Calu3 (cell line): ENCODE data around the gene BRSK2. TPM values are rescaled to one million over a fixed set of nuclear protein-coding genes. Genes with fewer than 3 reads are reported as not detected.

ENCODE experiments used
- BruUV-seq: library from RNA; stranded (reverse); fragments of 400-500 nt; replicated peaks from 2 replicates; lab custom pipeline; 2021; lab: Mats Ljungman, UMichigan
- CTCF ChIA-PET: fragments of 300-600 bp; sonication (Branson Sonifier 250); formaldehyde crosslinking; loops from one replicate; lab custom pipeline; 2022; ENCODE audit warnings: antibody characterized with exemption; lab: Charles Lee
- DNase-seq: peaks from one replicate; pipeline ENCODE4 v3.0.0; 2022
- H3K27ac Mint-ChIP-seq: one replicate; pipeline ENCODE4 v1.8.0; 2022; ENCODE audit warnings: mixed read lengths; ENCODE audit not compliant: unreplicated experiment
- H3K27me3 Mint-ChIP-seq: one replicate; pipeline ENCODE4 v1.8.0; 2022; ENCODE audit warnings: mixed read lengths; ENCODE audit not compliant: unreplicated experiment
- H3K36me3 Mint-ChIP-seq: one replicate; pipeline ENCODE4 v1.8.0; 2022; ENCODE audit warnings: mild to moderate bottlenecking, moderate library complexity, mixed read lengths; ENCODE audit not compliant: insufficient read depth, unreplicated experiment
- H3K4me1 Mint-ChIP-seq: one replicate; pipeline ENCODE4 v1.8.0; 2022; ENCODE audit warnings: mild to moderate bottlenecking, low read depth, mixed read lengths; ENCODE audit not compliant: unreplicated experiment
- H3K4me3 Mint-ChIP-seq: one replicate; pipeline ENCODE4 v1.8.0; 2022; ENCODE audit warnings: mild to moderate bottlenecking, low read depth, moderate library complexity, mixed read lengths; ENCODE audit not compliant: unreplicated experiment
- H3K9me3 Mint-ChIP-seq: one replicate; pipeline ENCODE4 v1.8.0; 2022; ENCODE audit warnings: low read depth, mixed read lengths; ENCODE audit not compliant: unreplicated experiment
- intact Hi-C: fragments of 100-400 bp; cut with micrococcal nuclease; formaldehyde crosslinking; loops from one replicate; pipeline ENCODE4 v1.10.0; 2022; ENCODE audit not compliant: unreplicated experiment
- total RNA-seq: library from RNA; stranded (reverse); gene quantifications from 2 replicates; pipeline ENCODE4 v1.2.3, GENCODE V29; 2022
- TF ChIP-seq, protein P1 (sequence below): fragments of 200-600 bp; IDR thresholded peaks from one replicate; pipeline ENCODE4 v1.8.0; 2022; ENCODE audit warnings: antibody characterized with exemption; ENCODE audit not compliant: unreplicated experiment

Gene BRSK2
- total RNA-seq, 1 experiment from 2014 or later, result 2.6 TPM

DNA sequence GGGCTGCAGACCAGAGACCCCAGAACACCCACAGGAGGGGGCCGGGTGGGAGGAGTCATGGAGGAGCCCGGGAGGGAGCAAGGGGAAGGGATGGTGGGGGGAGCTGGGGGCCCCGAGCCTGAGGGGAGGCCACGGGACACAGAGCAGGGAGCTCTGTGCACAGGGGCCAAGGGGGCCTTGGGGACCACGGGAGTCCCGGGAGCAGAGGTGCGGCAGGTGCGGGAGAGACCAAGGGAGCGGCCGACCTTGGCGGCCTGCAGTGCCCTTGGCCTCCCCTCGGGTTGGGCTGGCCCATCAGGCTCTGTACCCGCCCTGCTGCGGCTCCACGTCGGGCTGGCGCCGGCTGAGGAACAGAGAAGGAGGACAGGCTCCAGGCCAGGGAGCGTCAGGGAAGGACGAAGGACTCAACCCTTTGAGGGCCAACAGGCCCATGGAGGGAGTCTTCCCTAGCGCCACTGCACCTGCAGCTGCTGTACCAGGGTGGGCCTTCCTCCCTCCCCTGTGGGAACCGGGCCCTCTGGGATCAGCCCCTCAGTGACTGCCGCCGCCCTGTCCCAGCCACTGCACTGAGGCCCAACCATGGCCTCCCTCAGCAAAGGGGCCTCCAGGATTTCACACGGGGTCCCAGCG, 17.8 kb upstream of the BRSK2 start:
- H3K9me3 Mint-ChIP-seq, result no peaks in the 10 kb centered on the region
- intact Hi-C loops, result no loop called here
- no peaks in the 10 kb centered on the region for H3K36me3 Mint-ChIP-seq
- TF ChIP-seq, protein P1, sequence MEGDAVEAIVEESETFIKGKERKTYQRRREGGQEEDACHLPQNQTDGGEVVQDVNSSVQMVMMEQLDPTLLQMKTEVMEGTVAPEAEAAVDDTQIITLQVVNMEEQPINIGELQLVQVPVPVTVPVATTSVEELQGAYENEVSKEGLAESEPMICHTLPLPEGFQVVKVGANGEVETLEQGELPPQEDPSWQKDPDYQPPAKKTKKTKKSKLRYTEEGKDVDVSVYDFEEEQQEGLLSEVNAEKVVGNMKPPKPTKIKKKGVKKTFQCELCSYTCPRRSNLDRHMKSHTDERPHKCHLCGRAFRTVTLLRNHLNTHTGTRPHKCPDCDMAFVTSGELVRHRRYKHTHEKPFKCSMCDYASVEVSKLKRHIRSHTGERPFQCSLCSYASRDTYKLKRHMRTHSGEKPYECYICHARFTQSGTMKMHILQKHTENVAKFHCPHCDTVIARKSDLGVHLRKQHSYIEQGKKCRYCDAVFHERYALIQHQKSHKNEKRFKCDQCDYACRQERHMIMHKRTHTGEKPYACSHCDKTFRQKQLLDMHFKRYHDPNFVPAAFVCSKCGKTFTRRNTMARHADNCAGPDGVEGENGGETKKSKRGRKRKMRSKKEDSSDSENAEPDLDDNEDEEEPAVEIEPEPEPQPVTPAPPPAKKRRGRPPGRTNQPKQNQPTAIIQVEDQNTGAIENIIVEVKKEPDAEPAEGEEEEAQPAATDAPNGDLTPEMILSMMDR, result no peak
- H3K27ac Mint-ChIP-seq, result no peak overlapping the region
- no peak overlapping the region for H3K4me3 Mint-ChIP-seq
- H3K4me1 Mint-ChIP-seq, result no peaks in the 10 kb centered on the region
- CTCF ChIA-PET, result no interaction called here
- no peak for DNase-seq
- no TSS peak for BruUV-seq
- H3K27me3 Mint-ChIP-seq, result peaks cover 84% of the 10 kb centered on the region

DNA sequence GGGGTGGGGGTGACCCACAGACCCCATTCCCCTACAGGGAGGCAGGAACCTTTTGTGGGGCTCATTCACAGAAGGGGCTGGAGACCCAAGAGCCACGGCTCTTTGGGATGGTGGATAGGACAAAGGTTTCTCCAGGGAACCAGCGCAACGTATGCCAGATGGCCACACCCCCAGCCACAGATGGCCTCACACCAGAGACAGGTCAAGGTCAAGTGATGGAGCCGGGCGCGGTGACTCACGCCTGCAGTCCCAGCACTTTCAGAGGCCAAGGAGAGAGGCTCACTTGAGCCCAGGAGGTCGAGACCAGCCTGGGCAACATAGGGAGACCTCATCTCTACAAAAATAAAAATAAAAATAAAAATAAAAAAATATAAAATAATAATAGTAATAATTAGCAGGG, 17.1 kb upstream of the BRSK2 start:
- Mint-ChIP-seq H3K4me3 (no peak overlapping the region), H3K9me3 (no peaks in the 10 kb centered on the region), H3K36me3 (no peaks in the 10 kb centered on the region), H3K27ac (no peak overlapping the region), H3K4me1 (no peaks in the 10 kb centered on the region), H3K27me3 (peaks cover 87% of the 10 kb centered on the region)
- TF ChIP-seq, protein P1, result no peak
- intact Hi-C loops, result no loop called here
- no peak for DNase-seq
- BruUV-seq, result no TSS peak
- CTCF ChIA-PET, result no interaction called here

DNA sequence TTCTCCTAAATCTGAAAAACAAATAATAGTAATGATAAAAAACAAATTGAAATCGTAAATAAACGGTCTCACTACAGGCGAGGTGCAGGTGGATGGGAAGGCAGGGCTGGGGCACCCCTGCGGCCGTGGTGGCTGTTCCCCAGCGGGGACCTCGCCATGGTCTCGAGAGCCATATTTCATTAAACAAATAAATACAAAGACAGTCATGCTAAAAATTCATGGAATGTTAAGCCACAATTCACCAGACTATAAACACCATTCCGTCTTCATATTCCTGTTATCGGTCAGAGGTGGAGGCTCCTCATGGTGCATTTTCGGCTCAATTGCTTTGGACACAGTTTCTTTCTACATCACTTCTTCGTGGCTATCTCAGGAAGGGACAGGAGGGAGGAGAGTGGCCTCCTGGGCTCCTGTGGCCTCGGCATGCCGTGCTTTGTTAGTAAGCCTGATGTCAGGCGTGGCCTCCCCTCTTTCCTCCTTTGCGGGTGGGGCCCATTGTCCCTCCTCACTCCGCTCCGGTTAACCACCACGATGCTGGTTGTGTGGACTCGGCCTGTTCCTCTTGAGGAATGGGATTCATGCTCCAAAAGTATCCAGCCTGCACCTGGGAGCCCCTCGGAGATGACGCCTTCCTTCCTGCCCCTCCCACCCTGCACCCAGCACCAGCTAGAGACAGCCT, 16.1 kb upstream of the BRSK2 start:
- intact Hi-C loops, result no loop called here
- Mint-ChIP-seq H3K9me3 (no peaks in the 10 kb centered on the region), H3K4me1 (no peaks in the 10 kb centered on the region), H3K27ac (no peak overlapping the region), H3K36me3 (no peaks in the 10 kb centered on the region), H3K4me3 (no peak overlapping the region), H3K27me3 (peaks cover 79% of the 10 kb centered on the region)
- CTCF ChIA-PET, result no interaction called here
- TF ChIP-seq, protein P1, result no peak
- DNase-seq, result no peak
- no TSS peak for BruUV-seq

DNA sequence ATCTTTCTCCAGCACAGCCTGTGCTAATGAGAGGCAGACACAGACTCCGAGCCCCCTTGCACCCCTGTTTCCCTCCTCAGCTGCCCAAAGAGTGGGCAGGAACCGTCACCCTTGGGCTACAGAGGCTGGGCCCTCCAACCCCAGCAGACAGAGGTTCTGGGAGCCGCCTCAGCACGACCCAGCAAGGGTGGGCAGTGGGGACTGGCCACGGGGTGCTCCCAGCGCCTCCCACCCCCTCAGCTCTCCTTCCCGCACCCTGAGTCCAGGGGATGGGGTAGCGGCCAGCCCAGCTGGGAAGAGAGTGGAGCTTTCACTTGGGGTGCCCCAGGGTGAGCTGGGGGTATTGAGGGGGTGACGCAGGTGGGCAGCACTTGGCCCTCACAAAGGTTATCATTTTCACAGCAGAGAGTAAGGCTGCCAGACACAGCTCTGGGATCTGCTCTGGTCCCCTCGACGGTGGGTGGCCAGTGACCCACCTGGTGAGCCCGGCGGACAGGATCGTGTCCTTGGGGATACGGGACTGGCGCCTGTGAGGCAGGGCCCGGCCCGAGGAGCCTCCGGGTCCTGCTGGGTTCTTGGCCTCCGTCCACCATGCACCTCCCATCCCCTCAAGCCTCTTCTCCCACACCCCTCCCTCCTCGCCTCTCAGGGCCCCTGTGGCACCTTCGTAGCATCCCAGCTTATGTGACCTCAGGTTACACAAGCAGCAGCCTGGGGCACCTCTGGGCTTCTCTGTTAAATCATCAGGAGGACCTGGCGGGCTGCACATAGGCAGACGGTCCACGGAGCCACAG, 14.4 kb upstream of the BRSK2 start:
- H3K4me1 Mint-ChIP-seq, result peaks cover 7% of the 10 kb centered on the region
- H3K9me3 Mint-ChIP-seq, result no peaks in the 10 kb centered on the region
- H3K27ac Mint-ChIP-seq, result no peak overlapping the region
- H3K4me3 Mint-ChIP-seq, result no peak overlapping the region
- no peaks in the 10 kb centered on the region for H3K36me3 Mint-ChIP-seq
- peaks cover 72% of the 10 kb centered on the region for H3K27me3 Mint-ChIP-seq
- TF ChIP-seq, protein P1, result no peak
- CTCF ChIA-PET, result interaction anchor here (0.7 kb wide), 1 partner anchor 420 kb away, joined by 3 read pairs; no protein-coding TSS in a partner anchor
- intact Hi-C loops, result no loop called here
- DNase-seq, result no peak
- BruUV-seq, result no TSS peak
